Loucy (cell line): Measurements from ENCODE around the gene CLDN6.

Experiments
- CTCF ChIP-seq: fragments of 200-600 bp; sonication (generic); conservative IDR thresholded peaks from 2 replicates; pipeline ENCODE4 v1.5.1; 2014; ENCODE audit warnings: mild to moderate bottlenecking, antibody characterized with exemption, low read length
- EZH2phosphoT487 ChIP-seq: fragments of 200-600 bp; IDR thresholded peaks from 2 replicates; pipeline ENCODE4 v1.6.1; 2018; ENCODE audit warnings: antibody characterized with exemption, mild to moderate bottlenecking, moderate library complexity, borderline replicate concordance

GRCh38 chr16:3019594-3020246 lies 1.7 kb upstream of the CLDN6 start:
- TF ChIP-seq CTCF (no peak), EZH2phosphoT487 (no peak)
